Right renal cortex interstitium (tissue), 3 donors: ENCODE measurements around the gene POLE. TPM values are rescaled to one million over a fixed set of nuclear protein-coding genes. Genes with fewer than 3 reads are reported as not detected.
A peak's percentile ranks its signal among the peaks of the same experiment; 100 is the strongest.
"Not testable (repeated sequence)": the region's sequence is repeated elsewhere in the genome, so short reads cannot be mapped to it uniquely, and the experiment has no call there.

ENCODE experiments used
- DNase-seq, 3 donors: peaks; one replicate each; pipeline ENCODE4 v3.0.0-alpha.2; 2013; ENCODE audit warnings: low read depth in 3 of 3, low spot score in 2 of 3
- polyA plus RNA-seq, 3 donors: library from polyadenylated mRNA; unstranded; fragments of 120-200 nt; gene quantifications; one replicate each; pipeline ENCODE4 v1.2.1, GENCODE V29; 2013; ENCODE audit not compliant: insufficient read length in 3 of 3

POLE gene
- polyA plus RNA-seq, 3 donors = 44.5 to 45.7 (median 44.5) TPM

- DNase-seq = no peak
Observed at GRCh38 chr12:132601171-132601883, 85.8 kb downstream of the POLE start.

- DNase-seq = no peak
Observed at GRCh38 chr12:132600048-132601032, 86.8 kb downstream of the POLE start.

GRCh38 chr12:132599502-132599901 lies 87.6 kb downstream of the POLE start:
- not testable (repeated sequence) for DNase-seq

- DNase-seq = no peak
Observed at GRCh38 chr12:132597333-132598316, 89.5 kb downstream of the POLE start.

GRCh38 chr12:132596016-132596415 lies 91.1 kb downstream of the POLE start:
- DNase-seq = no peak

GRCh38 chr12:132595183-132595582 lies 92.0 kb downstream of the POLE start:
- no peak for DNase-seq

- peak; percentile 84 to 92 (median 89) for DNase-seq
Observed at GRCh38 chr12:132593938-132594358, 93.2 kb downstream of the POLE start.

- no peak for DNase-seq
Observed at GRCh38 chr12:132593521-132593920, 93.6 kb downstream of the POLE start.

GRCh38 chr12:132593071-132593470 lies 94.1 kb downstream of the POLE start:
- no peak for DNase-seq

GRCh38 chr12:132592282-132592970 lies 94.7 kb downstream of the POLE start:
- no peak for DNase-seq

- DNase-seq = no peak
Observed at GRCh38 chr12:132591107-132591935, 95.8 kb downstream of the POLE start.

GRCh38 chr12:132588821-132589669 lies 98.1 kb downstream of the POLE start:
- no peak for DNase-seq

- no peak for DNase-seq
Observed at GRCh38 chr12:132588319-132588718, 98.8 kb downstream of the POLE start.

- DNase-seq = no peak
Observed at GRCh38 chr12:132587781-132588180, 99.4 kb downstream of the POLE start.

- DNase-seq = no peak
Observed at GRCh38 chr12:132586929-132587328, 100.2 kb downstream of the POLE start.

- no peak for DNase-seq
Observed at GRCh38 chr12:132585177-132585576, 102.0 kb downstream of the POLE start.

- no peak for DNase-seq
Observed at GRCh38 chr12:132584429-132584828, 102.7 kb downstream of the POLE start.

- no peak for DNase-seq
Observed at GRCh38 chr12:132583736-132584135, 103.4 kb downstream of the POLE start.
